Measurements from ENCODE around the gene MTX3. TPM values are rescaled to one million over a fixed set of nuclear protein-coding genes. Genes with fewer than 3 reads are reported as not detected.

MTX3 gene
- total and polyA plus RNA-seq, 2 donors (not counting 3 experiments of a cell fraction or from before 2014, with no cell fraction given) = 2.9 to 8.3 TPM

GRCh38 chr5:79929095-79929494 lies 62.0 kb downstream of the MTX3 start:
- H3K9ac ChIP-seq (replicated peaks; ENCODE audit: extremely low read depth, insufficient read depth, low read length) = no peak overlapping the region
- H3K79me2 ChIP-seq (ENCODE audit: control insufficient read depth, insufficient read depth, low read length) = no peaks in the 10 kb centered on the region
- BruUV-seq (replicated peaks) = no TSS peak
- no peaks in the 10 kb centered on the region for H3K4me1 ChIP-seq (ENCODE audit: control insufficient read depth, extremely low read depth, insufficient read depth, low read length)
- dilution Hi-C loops (cut with MboI; ENCODE audit: extremely low pct_ligation_motif_present, low sequenced_read_pairs) = no loop called here
- no peak overlapping the region for H3K27ac ChIP-seq (ENCODE audit: insufficient read depth, low read depth, low read length)
- peaks cover 0 to 2% of the 10 kb centered on the region in 2 experiments for H3K27me3 ChIP-seq (ENCODE audit: control insufficient read depth in 2 of 2, insufficient read depth in 2 of 2, low read length in 2 of 2)
- ChIA-PET CTCF (no interaction called here), POLR2A (no interaction called here)
- no peaks in the 10 kb centered on the region for H3K9me1 ChIP-seq (replicated peaks; ENCODE audit: control insufficient read depth, extremely low read depth, insufficient read depth, low read length)
- no peak overlapping the region for H3K4me2 ChIP-seq (ENCODE audit: insufficient read depth, low read length)
- H2AFZ ChIP-seq (ENCODE audit: low read depth, low read length) = no peak overlapping the region
- H3K4me3 ChIP-seq (replicated peaks in 1 of 3; ENCODE audit: insufficient read depth in 1 of 3, low read depth in 1 of 3, low read length in 3 of 3) = no peak overlapping the region
- H3K36me3 ChIP-seq (ENCODE audit: control insufficient read depth in 2 of 2, extremely low read depth in 1 of 2, insufficient read depth in 2 of 2, low read length in 2 of 2) = no peaks in the 10 kb centered on the region
- H3K9me3 ChIP-seq (replicated peaks; ENCODE audit: control insufficient read depth, insufficient read depth, low read length) = no peaks in the 10 kb centered on the region
- TF ChIP-seq JUN (IDR thresholded peaks at IDR 0.05; ENCODE audit: borderline replicate concordance, insufficient read depth, insufficient read length, low read depth) (no peak), POLR2AphosphoS5 (IDR thresholded peaks at IDR 0.05; ENCODE audit: insufficient read depth, low read depth, low read length) (no peak), EZH2 (IDR thresholded peaks at IDR 0.05; ENCODE audit: borderline replicate concordance, low read depth, low read length, severe bottlenecking) (no peak), MYC (IDR thresholded peaks at IDR 0.05; ENCODE audit: low read depth, low read length) (no peak), FOS (IDR thresholded peaks at IDR 0.05; ENCODE audit: borderline replicate concordance, insufficient read depth, low read length) (no peak), MAX (IDR thresholded peaks at IDR 0.05; ENCODE audit: insufficient read depth, insufficient read length) (no peak), POLR2A (IDR thresholded peaks at IDR 0.05; ENCODE audit: low read depth, low read length) (no peak), CTCF (IDR thresholded peaks at IDR 0.05; ENCODE audit: extremely low read depth in 1 of 2, insufficient read depth in 1 of 2, low read depth in 1 of 2, low read length in 2 of 2) (no peak), GATA2 (IDR thresholded peaks at IDR 0.05; ENCODE audit: insufficient read depth, insufficient read length, low read depth, low read length) (no peak)
- intact Hi-C loops (cut with micrococcal nuclease) = no loop called here
- FAIRE-seq = no peak
- DNase-seq (ENCODE audit: low read depth, low spot score) = no peak
- no peaks in the 10 kb centered on the region for H4K20me1 ChIP-seq (replicated peaks; ENCODE audit: control insufficient read depth, extremely low read depth, insufficient read depth, low read length)

Small RNA genes lying within 50 kb of the gene (small RNA-seq; reads per million reads assigned to genes)
- gene TRMT112P2 (ENCODE audit: insufficient read depth, insufficient read length, low read depth, low replicate concordance) = not detected

Other genes starting within 250 kb of the MTX3 start
- not detected in 2 replicates for gene THBS4, start 44.1 kb upstream of the MTX3 start, total RNA-seq
- gene THBS4, start 44.1 kb upstream of the MTX3 start, polyA plus RNA-seq = not detected in 2 replicates